Right forelimb (tissue), 1 donor: ENCODE measurements around the gene NFIB.
A peak's percentile ranks its signal among the peaks of the same experiment; 100 is the strongest.

Source experiments
- DNase-seq: peaks from one replicate; pipeline ENCODE4 v3.0.0-alpha.2; 2018

NFIB gene

GRCh38 chr9:14313951-14314423 is at the start of gene NFIB:
TSS of gene NFIB (minus strand) at chr9:14314141. CDS start at chr9:14313511, 630 bp downstream.
- peak; percentile 83 for DNase-seq

- no peak for DNase-seq
Measured at GRCh38 chr9:14362175-14362574, 48.2 kb upstream of the NFIB start.

- no peak for DNase-seq
Measured at GRCh38 chr9:14361074-14361473, 47.1 kb upstream of the NFIB start.

GRCh38 chr9:14358523-14358922 is 44.6 kb upstream of the NFIB start:
- no peak for DNase-seq

GRCh38 chr9:14356351-14357265 is 42.7 kb upstream of the NFIB start:
- no peak for DNase-seq

GRCh38 chr9:14354201-14354600 is 40.3 kb upstream of the NFIB start:
- no peak for DNase-seq

GRCh38 chr9:14353222-14354056 is 39.5 kb upstream of the NFIB start:
- DNase-seq = peak; percentile 97

- DNase-seq = no peak
Measured at GRCh38 chr9:14352503-14352902, 38.6 kb upstream of the NFIB start.

GRCh38 chr9:14351221-14351836 is 37.4 kb upstream of the NFIB start:
- DNase-seq = no peak

- DNase-seq = peak; percentile 58
Measured at GRCh38 chr9:14350754-14351153, 36.8 kb upstream of the NFIB start.

GRCh38 chr9:14350349-14350728 is 36.4 kb upstream of the NFIB start:
- DNase-seq = peak; percentile 58

GRCh38 chr9:14349447-14350348 is 35.8 kb upstream of the NFIB start:
- DNase-seq = peak; percentile 69

- DNase-seq = no peak
Measured at GRCh38 chr9:14349146-14349446, 35.2 kb upstream of the NFIB start.

GRCh38 chr9:14348373-14349145 is 34.6 kb upstream of the NFIB start:
- DNase-seq = peak; percentile 82

- DNase-seq = no peak
Measured at GRCh38 chr9:14348123-14348372, 34.1 kb upstream of the NFIB start.

GRCh38 chr9:14347406-14348122 is 33.6 kb upstream of the NFIB start:
- peak; percentile 87 for DNase-seq

- no peak for DNase-seq
Measured at GRCh38 chr9:14346811-14347405, 33.0 kb upstream of the NFIB start.

- peak; percentile 71 for DNase-seq
Measured at GRCh38 chr9:14346231-14346791, 32.4 kb upstream of the NFIB start.

- peak; percentile 64 for DNase-seq
Measured at GRCh38 chr9:14345354-14346230, 31.7 kb upstream of the NFIB start.
